HG02763 (cell line): Measurements from ENCODE around the gene NPAS3.

ENCODE experiments used
- ATAC-seq: cut with Tn5 transposase; IDR thresholded peaks from one replicate; pipeline ENCODE4 v1.9.1; 2021; ENCODE audit warnings: mild to moderate bottlenecking, moderate library complexity; ENCODE audit not compliant: unreplicated experiment

NPAS3 gene

GRCh38 chr14:33598582-33598981, 659.9 kb downstream of the NPAS3 start:
- no peak for ATAC-seq

GRCh38 chr14:33602396-33602795, 663.7 kb downstream of the NPAS3 start:
- ATAC-seq, result no peak

- no peak for ATAC-seq
These were observed 667.9 kb downstream of the NPAS3 start for GRCh38 chr14:33606591-33606990.

GRCh38 chr14:33609582-33609981, 670.9 kb downstream of the NPAS3 start:
- ATAC-seq, result no peak

GRCh38 chr14:33610121-33610520, 671.4 kb downstream of the NPAS3 start:
- ATAC-seq, result no peak

GRCh38 chr14:33611405-33612196, 672.9 kb downstream of the NPAS3 start:
- no peak for ATAC-seq

- no peak for ATAC-seq
These were observed 673.5 kb downstream of the NPAS3 start for GRCh38 chr14:33612197-33612505.

GRCh38 chr14:33617154-33617553, 678.5 kb downstream of the NPAS3 start:
- no peak for ATAC-seq

- ATAC-seq, result no peak
These were observed 679.9 kb downstream of the NPAS3 start for GRCh38 chr14:33618361-33619105.

GRCh38 chr14:33622496-33622895, 683.8 kb downstream of the NPAS3 start:
- no peak for ATAC-seq

- ATAC-seq, result no peak
These were observed 691.1 kb downstream of the NPAS3 start for GRCh38 chr14:33629792-33630191.

GRCh38 chr14:33631021-33631420, 692.3 kb downstream of the NPAS3 start:
- ATAC-seq, result no peak

GRCh38 chr14:33631441-33631840, 692.8 kb downstream of the NPAS3 start:
- ATAC-seq, result no peak

- ATAC-seq, result no peak
These were observed 696.0 kb downstream of the NPAS3 start for GRCh38 chr14:33634631-33635030.

GRCh38 chr14:33636716-33637115, 698.0 kb downstream of the NPAS3 start:
- no peak for ATAC-seq

GRCh38 chr14:33642080-33642479, 703.4 kb downstream of the NPAS3 start:
- ATAC-seq, result no peak

GRCh38 chr14:33642691-33643244, 704.1 kb downstream of the NPAS3 start:
- no peak for ATAC-seq

GRCh38 chr14:33643426-33644181, 704.9 kb downstream of the NPAS3 start:
- ATAC-seq, result no peak

GRCh38 chr14:33646692-33647260, 708.1 kb downstream of the NPAS3 start:
- no peak for ATAC-seq

- no peak for ATAC-seq
These were observed 708.7 kb downstream of the NPAS3 start for GRCh38 chr14:33647385-33647786.

- no peak for ATAC-seq
These were observed 711.8 kb downstream of the NPAS3 start for GRCh38 chr14:33650430-33650829.
